Lung (tissue), 12 donors: ENCODE results near the gene HPCAL4. TPM values are rescaled to one million over a fixed set of nuclear protein-coding genes. Genes with fewer than 3 reads are reported as not detected.

ENCODE experiments used
- ATAC-seq: fragments of 200-7000 bp; cut with Tn5 transposase; one replicate; pipeline ENCODE4 v1.9.1; 2020; ENCODE audit warnings: moderate number of reproducible peaks; ENCODE audit not compliant: insufficient read depth, low FRiP score
- DNase-seq, 3 donors: peaks; one replicate each; pipeline ENCODE4 v3.0.0-alpha.2; 2013 to 2017
- H3K27ac ChIP-seq, 2 donors: one replicate each; pipeline ENCODE4 v1.5.1; 2013; ENCODE audit warnings: mild to moderate bottlenecking in 2 of 2, moderate library complexity in 2 of 2, control low read depth in 1 of 2, inconsistent platforms in 1 of 2, low read depth in 1 of 2, low read length in 1 of 2
- H3K27me3 ChIP-seq, 3 donors: one replicate each; pipeline ENCODE4 v1.5.1; 2013; ENCODE audit warnings: low read length in 2 of 3; ENCODE audit not compliant: control insufficient read depth in 3 of 3, insufficient read depth in 3 of 3
- H3K36me3 ChIP-seq, 4 donors: one replicate each; pipeline ENCODE4 v1.5.1; 2013; ENCODE audit warnings: low read length in 4 of 4, mild to moderate bottlenecking in 1 of 4, moderate library complexity in 1 of 4; ENCODE audit not compliant: control insufficient read depth in 4 of 4, insufficient read depth in 4 of 4
- H3K4me1 ChIP-seq, 5 donors: one replicate each; pipeline ENCODE4 v1.5.1; 2013; ENCODE audit warnings: low read length in 5 of 5, mild to moderate bottlenecking in 2 of 5, moderate library complexity in 1 of 5; ENCODE audit not compliant: control insufficient read depth in 5 of 5, insufficient read depth in 5 of 5
- H3K4me3 ChIP-seq: one replicate; pipeline ENCODE4 v1.5.1; 2013; ENCODE audit warnings: mild to moderate bottlenecking, control low read depth, moderate library complexity
- H3K9ac ChIP-seq, 2 donors: one replicate each; pipeline ENCODE4 v1.5.1; 2013; ENCODE audit warnings: low read length in 2 of 2, control low read depth in 1 of 2; ENCODE audit not compliant: insufficient read depth in 1 of 2
- H3K9me3 ChIP-seq, 4 donors: one replicate each; pipeline ENCODE4 v1.5.1; 2013; ENCODE audit warnings: low read length in 3 of 4, mild to moderate bottlenecking in 1 of 4, moderate library complexity in 1 of 4; ENCODE audit not compliant: control insufficient read depth in 4 of 4, insufficient read depth in 3 of 4
- WGBS, 2 donors: extraction: QIAGEN DNeasy Blood & Tissue Kit; methylation state at CpG; one replicate each; pipeline ENCODE4 v1.1.7; 2013; 5-methylcytosine and 5-hydroxymethylcytosine counted together
- polyA plus RNA-seq, 2 donors: library from polyadenylated mRNA; stranded (reverse); fragments of 200-250 nt; gene quantifications; one replicate each; pipeline ENCODE4 v1.2.1, GENCODE V29; 2013
- total RNA-seq, 2 donors: library from RNA; depleted of rRNA in 1 of 2; stranded (reverse); fragments of >200 nt in 1 of 2; gene quantifications; one replicate each; pipeline ENCODE4 v1.2.1, GENCODE V29; 2014 to 2021
- TF ChIP-seq, protein P1 (sequence below): IDR thresholded peaks from 2 replicates; pipeline ENCODE4 v1.5.1; 2012; ENCODE audit warnings: mild to moderate bottlenecking; ENCODE audit errors: control extremely low read depth, extremely low read depth
- donor health status: control.
- donor health status: control.
- donor health status: Bipolar disorder and iron deficiency.
- donor health status: healthy.
- donor health status: DM: yes; HTN: yes; CAD: no.

The HPCAL4 gene
- total and polyA plus RNA-seq, 4 donors, result 0.08 to 0.43 (median 0.17) TPM

DNA sequence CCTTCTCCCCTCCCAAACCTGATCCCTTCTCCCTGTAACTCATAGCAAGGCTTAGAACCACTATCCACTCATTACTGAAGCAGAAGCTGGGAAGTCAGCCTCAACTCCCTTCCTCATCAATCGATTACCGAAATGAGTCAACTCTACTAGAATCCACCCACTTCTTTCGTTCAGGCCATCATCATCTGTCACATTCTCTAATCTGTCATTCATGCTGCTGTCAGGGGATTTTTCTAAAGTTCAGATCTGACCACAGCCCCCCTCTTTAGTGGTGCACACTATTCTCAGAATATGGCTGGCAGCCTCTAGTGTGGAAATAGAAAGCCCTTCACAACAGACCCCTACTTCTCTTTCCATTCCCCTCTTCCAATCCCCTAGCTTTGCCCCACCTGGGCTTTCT is 24.5 kb downstream of the HPCAL4 start:
- DNase-seq, result no peak
- WGBS, 2 donors, result 87 to 95% methylated on average over 3 of the region's 3 CpGs
- Histone ChIP-seq H3K4me3 (no peak overlapping the region), H3K4me1 (peaks cover 0 to 7% (median 0%) of the 10 kb centered on the region in 5 donors), H3K9ac (no peak overlapping the region), H3K27me3 (peaks cover 3 to 21% (median 10%) of the 10 kb centered on the region in 3 donors), H3K36me3 (no peaks in the 10 kb centered on the region), H3K27ac (no peak overlapping the region), H3K9me3 (peaks cover 0 to 3% (median 0%) of the 10 kb centered on the region in 4 donors)
- TF ChIP-seq, protein P1, sequence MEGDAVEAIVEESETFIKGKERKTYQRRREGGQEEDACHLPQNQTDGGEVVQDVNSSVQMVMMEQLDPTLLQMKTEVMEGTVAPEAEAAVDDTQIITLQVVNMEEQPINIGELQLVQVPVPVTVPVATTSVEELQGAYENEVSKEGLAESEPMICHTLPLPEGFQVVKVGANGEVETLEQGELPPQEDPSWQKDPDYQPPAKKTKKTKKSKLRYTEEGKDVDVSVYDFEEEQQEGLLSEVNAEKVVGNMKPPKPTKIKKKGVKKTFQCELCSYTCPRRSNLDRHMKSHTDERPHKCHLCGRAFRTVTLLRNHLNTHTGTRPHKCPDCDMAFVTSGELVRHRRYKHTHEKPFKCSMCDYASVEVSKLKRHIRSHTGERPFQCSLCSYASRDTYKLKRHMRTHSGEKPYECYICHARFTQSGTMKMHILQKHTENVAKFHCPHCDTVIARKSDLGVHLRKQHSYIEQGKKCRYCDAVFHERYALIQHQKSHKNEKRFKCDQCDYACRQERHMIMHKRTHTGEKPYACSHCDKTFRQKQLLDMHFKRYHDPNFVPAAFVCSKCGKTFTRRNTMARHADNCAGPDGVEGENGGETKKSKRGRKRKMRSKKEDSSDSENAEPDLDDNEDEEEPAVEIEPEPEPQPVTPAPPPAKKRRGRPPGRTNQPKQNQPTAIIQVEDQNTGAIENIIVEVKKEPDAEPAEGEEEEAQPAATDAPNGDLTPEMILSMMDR, result no peak
- no peak for ATAC-seq

GRCh38 chr1:39663559-39663958 is 27.7 kb downstream of the HPCAL4 start:
- H3K27ac ChIP-seq, result no peak overlapping the region
- no peak overlapping the region for H3K9ac ChIP-seq
- ATAC-seq (no peak), DNase-seq (no peak)
- no peaks in the 10 kb centered on the region for H3K36me3 ChIP-seq
- H3K4me1 ChIP-seq, result peaks cover 0 to 2% (median 0%) of the 10 kb centered on the region in 5 donors
- 89 to 91% methylated on average over 8 of the region's 8 CpGs for WGBS, 2 donors
- H3K9me3 ChIP-seq, result peaks cover 0 to under 1% (median 0%) of the 10 kb centered on the region in 4 donors
- peaks cover 0 to 4% (median 0%) of the 10 kb centered on the region in 3 donors for H3K27me3 ChIP-seq
- TF ChIP-seq, protein P1, result no peak
- H3K4me3 ChIP-seq, result no peak overlapping the region

GRCh38 chr1:39662861-39663260 is 28.4 kb downstream of the HPCAL4 start:
- TF ChIP-seq, protein P1, result no peak

DNA sequence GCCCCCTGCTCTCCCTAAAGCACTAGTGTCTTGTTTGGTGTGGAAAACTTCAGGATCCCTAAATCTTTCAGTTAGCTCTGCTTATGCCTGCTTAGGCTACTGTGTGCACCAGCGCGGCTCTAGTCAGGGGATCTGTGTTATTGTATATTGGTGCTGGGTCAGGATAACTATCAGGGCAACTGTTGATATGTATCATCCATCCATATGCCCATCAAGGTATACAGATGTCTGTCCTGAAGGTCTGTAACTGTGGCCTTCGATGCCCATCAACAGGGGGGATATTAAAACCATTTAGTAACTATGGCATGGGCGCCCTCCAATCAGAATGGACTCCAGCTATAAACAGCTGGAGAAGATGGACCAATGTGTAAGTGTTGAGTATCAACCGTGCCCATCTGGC is 31.7 kb downstream of the HPCAL4 start:
- no peaks in the 10 kb centered on the region for H3K27me3 ChIP-seq
- no peak overlapping the region for H3K9ac ChIP-seq
- DNase-seq, result no peak
- 85 to 89% methylated on average over 5 of the region's 5 CpGs for WGBS, 2 donors
- ATAC-seq, result no peak
- H3K4me1 ChIP-seq, result peaks cover 0 to 2% (median 0%) of the 10 kb centered on the region in 5 donors
- TF ChIP-seq, protein P1, result no peak
- no peak overlapping the region for H3K4me3 ChIP-seq
- no peak overlapping the region for H3K27ac ChIP-seq
- H3K36me3 ChIP-seq, result no peaks in the 10 kb centered on the region
- no peaks in the 10 kb centered on the region for H3K9me3 ChIP-seq

More at GRCh38 chr1:39662861-39663260, 28.4 kb downstream of the HPCAL4 start:
- ATAC-seq, result no peak
- Histone ChIP-seq H3K27ac (no peak overlapping the region), H3K27me3 (peaks cover 0 to 4% (median 0%) of the 10 kb centered on the region in 3 donors), H3K4me1 (peaks cover 0 to 2% (median 0%) of the 10 kb centered on the region in 5 donors), H3K9ac (no peak overlapping the region), H3K4me3 (no peak overlapping the region), H3K9me3 (no peaks in the 10 kb centered on the region), H3K36me3 (no peaks in the 10 kb centered on the region)
- 85 to 92% methylated on average over 1 of the region's 1 CpG for WGBS, 2 donors
- DNase-seq, result no peak
